RWPE1 (cell line): ENCODE measurements around the gene PPP3CA.
"Not testable (repeated sequence)": the region's sequence is repeated elsewhere in the genome, so short reads cannot be mapped to it uniquely, and the experiment has no call there.

Experiments
- CTCF ChIA-PET: fragments of 350-600 bp; sonication (Branson Sonifier 250); formaldehyde crosslinking; extraction: SDS; loops from one replicate; lab custom pipeline; 2021; lab: Yijun Ruan, JAX
- POLR2A ChIA-PET: fragments of 400-600 bp; formaldehyde crosslinking; extraction: SDS; loops from one replicate; lab custom pipeline; 2020; ENCODE audit warnings: antibody characterized with exemption; ENCODE audit not compliant: low non-redundant PET; lab: Yijun Ruan, JAX
- DNase-seq: peaks from one replicate; pipeline ENCODE4 v3.0.0; 2012; ENCODE audit warnings: low spot score
- H3K27ac ChIP-seq: fragments of 450-650 bp; 2 replicates; pipeline ENCODE4 v1.5.1; 2017
- CTCF ChIP-seq: fragments of 450-650 bp; conservative IDR thresholded peaks from 2 replicates; pipeline ENCODE4 v1.5.1; 2017; ENCODE audit warnings: low read depth, mild to moderate bottlenecking

PPP3CA gene

GRCh38 chr4:101136373-101137370, 210.7 kb downstream of the PPP3CA start:
- TF ChIP-seq CTCF, result no peak
- ChIA-PET POLR2A (no interaction called here), CTCF (no interaction called here)
- DNase-seq, result no peak
- no peak overlapping the region for H3K27ac ChIP-seq

- no peak for DNase-seq
- H3K27ac ChIP-seq, result no peak overlapping the region
- TF ChIP-seq CTCF, result no peak
- ChIA-PET POLR2A (no interaction called here), CTCF (no interaction called here)
Observed at GRCh38 chr4:101135371-101136010, 211.8 kb downstream of the PPP3CA start.

GRCh38 chr4:101131058-101131457, 216.3 kb downstream of the PPP3CA start:
- DNase-seq, POLR2A ChIA-PET, H3K27ac ChIP-seq: not testable (repeated sequence)
- CTCF ChIA-PET, result interaction anchor here (0.6 to 0.7 kb wide), 2 partner anchors 76 to 863 kb away, joined by 3 read pairs; no protein-coding TSS in a partner anchor

DNA sequence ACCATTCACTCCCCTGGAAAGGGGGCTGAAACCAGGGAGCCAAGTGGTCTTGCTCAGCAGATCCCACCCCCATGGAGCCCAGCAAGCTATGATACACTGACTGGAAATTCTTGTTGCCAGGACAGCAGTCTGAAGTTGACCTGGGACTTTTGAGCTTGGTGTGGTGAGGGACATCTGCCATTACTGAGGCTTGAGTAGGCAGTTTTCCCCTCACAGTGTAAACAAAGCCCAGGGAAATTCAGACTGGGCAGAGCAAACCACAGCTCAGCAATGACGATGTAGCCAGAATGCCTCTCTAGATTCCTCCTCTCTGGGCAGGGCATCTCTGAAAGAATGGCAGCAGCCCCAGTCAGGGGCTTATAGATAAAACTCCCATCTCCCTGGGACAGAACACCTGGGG, 218.4 kb downstream of the PPP3CA start:
- DNase-seq, POLR2A ChIA-PET, CTCF ChIA-PET, H3K27ac ChIP-seq: not testable (repeated sequence)

GRCh38 chr4:101128473-101128872, 218.9 kb downstream of the PPP3CA start:
- no peak overlapping the region for H3K27ac ChIP-seq
- TF ChIP-seq CTCF, result no peak
- DNase-seq, result no peak
- ChIA-PET POLR2A (no interaction called here), CTCF (no interaction called here)

DNA sequence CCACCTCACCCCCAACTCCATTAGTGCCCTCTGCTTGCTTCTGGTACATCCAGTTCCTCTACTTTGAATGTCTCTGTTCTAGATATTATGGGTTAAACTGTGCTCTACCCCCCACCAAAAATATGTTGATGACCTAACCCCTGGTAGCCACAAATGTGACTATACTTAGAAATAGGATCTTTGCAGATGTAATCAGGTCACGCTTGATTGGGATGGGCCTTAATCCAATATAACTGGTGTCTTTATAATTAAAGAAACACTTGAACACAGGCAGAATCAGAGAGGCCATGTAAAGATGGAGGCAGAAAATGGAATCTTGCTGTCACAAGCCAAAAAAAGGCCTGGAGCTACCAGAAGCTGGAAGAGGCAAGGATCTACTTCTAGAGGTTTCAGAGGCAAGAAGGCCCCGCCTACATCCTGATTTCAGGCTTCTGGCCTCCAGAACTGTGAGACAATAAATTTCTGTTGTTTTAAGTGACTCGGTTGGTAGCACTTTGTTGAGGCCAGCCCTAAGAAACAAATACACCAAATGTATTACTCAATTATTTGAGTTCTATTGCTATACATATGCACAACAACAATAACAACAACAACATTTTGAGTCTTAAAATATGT, 220.0 kb downstream of the PPP3CA start:
- ChIA-PET POLR2A (no interaction called here), CTCF (no interaction called here)
- TF ChIP-seq CTCF, result no peak
- DNase-seq, result no peak
- H3K27ac ChIP-seq, result no peak overlapping the region

DNA sequence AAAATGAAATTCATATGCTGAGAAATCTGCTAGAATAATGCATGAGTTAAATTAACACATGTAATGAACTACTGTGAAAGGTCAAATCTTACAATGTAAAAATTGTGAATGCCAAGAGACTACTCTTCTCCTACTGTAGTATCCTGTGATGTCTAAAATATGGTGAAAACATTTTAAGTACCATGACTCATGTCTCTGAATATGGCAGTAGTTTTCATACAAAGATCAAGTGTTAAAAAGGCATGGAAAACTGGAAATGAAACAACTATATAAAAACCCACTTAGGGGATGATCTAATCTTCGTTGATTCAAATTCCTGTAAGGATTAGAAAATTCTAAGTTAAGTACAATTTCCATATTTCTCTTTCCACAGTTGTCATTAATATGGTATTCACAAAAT, 221.3 kb downstream of the PPP3CA start:
- no peak overlapping the region for H3K27ac ChIP-seq
- ChIA-PET CTCF (no interaction called here), POLR2A (no interaction called here)
- TF ChIP-seq CTCF, result no peak
- no peak for DNase-seq
